Neural cell (in vitro differentiated cells): ENCODE measurements around the gene MUCL1.

Experiments used
- CTCF ChIP-seq: fragments of 450-650 bp; IDR thresholded peaks from 2 replicates; pipeline ENCODE4 v1.5.1; 2014; ENCODE audit warnings: antibody characterized with exemption, mild to moderate bottlenecking, moderate library complexity; ENCODE audit not compliant: poor library complexity, severe bottlenecking
- EP300 ChIP-seq: fragments of 450-650 bp; conservative IDR thresholded peaks from 2 replicates; pipeline ENCODE4 v1.6.1; 2014; ENCODE audit warnings: antibody characterized with exemption, mild to moderate bottlenecking, moderate library complexity; ENCODE audit not compliant: poor library complexity, severe bottlenecking
- EZH2 ChIP-seq: fragments of 200-600, 300-800 bp; shearing (Covaris generic), sonication (generic); IDR thresholded peaks from 2 replicates; pipeline ENCODE4 v1.6.1; 2014; ENCODE audit warnings: antibody characterized with exemption, low read length, borderline replicate concordance, mild to moderate bottlenecking; ENCODE audit not compliant: insufficient read depth, poor library complexity, severe bottlenecking
- MXI1 ChIP-seq: fragments of 450-650 bp; conservative IDR thresholded peaks from 2 replicates; pipeline ENCODE4 v1.6.1; 2014; ENCODE audit warnings: antibody characterized with exemption, mild to moderate bottlenecking; ENCODE audit not compliant: poor library complexity, severe bottlenecking
- POLR2AphosphoS5 ChIP-seq: IDR thresholded peaks from 2 replicates; pipeline ENCODE4 v1.6.1; 2012
- RAD21 ChIP-seq: fragments of 450-650 bp; conservative IDR thresholded peaks from 2 replicates; pipeline ENCODE4 v1.6.1; 2014; ENCODE audit warnings: antibody characterized with exemption, mild to moderate bottlenecking, moderate library complexity
- REST ChIP-seq: IDR thresholded peaks from 2 replicates; pipeline ENCODE4 v1.6.1; 2012; ENCODE audit warnings: borderline replicate concordance
- SMC3 ChIP-seq: fragments of 450-650 bp; conservative IDR thresholded peaks from 2 replicates; pipeline ENCODE4 v1.6.1; 2014; ENCODE audit warnings: antibody characterized with exemption, mild to moderate bottlenecking, moderate library complexity; ENCODE audit not compliant: poor library complexity

- TF ChIP-seq MXI1 (no peak), RAD21 (no peak), CTCF (no peak), REST (no peak), POLR2AphosphoS5 (no peak), EZH2 (no peak), EP300 (no peak), SMC3 (no peak)
Measured at GRCh38 chr12:54831631-54832030, 22.7 kb upstream of the MUCL1 start.
